ACHN (cell line): ENCODE results near the gene VKORC1L1.
"Not testable (repeated sequence)": the region's sequence is repeated elsewhere in the genome, so short reads cannot be mapped to it uniquely, and the experiment has no call there.

Source experiments
- DNase-seq: peaks from one replicate; pipeline ENCODE4 v3.0.0-alpha.2; 2015
- in situ Hi-C: cut with HindIII; loops from 2 replicates; pipeline ENCODE4 v1.10.0; 2017; ENCODE audit warnings: low sequenced_read_pairs, low pct_ligation_motif_present, low pct_unique_long_range_greater_than_20kb

Gene VKORC1L1

DNA sequence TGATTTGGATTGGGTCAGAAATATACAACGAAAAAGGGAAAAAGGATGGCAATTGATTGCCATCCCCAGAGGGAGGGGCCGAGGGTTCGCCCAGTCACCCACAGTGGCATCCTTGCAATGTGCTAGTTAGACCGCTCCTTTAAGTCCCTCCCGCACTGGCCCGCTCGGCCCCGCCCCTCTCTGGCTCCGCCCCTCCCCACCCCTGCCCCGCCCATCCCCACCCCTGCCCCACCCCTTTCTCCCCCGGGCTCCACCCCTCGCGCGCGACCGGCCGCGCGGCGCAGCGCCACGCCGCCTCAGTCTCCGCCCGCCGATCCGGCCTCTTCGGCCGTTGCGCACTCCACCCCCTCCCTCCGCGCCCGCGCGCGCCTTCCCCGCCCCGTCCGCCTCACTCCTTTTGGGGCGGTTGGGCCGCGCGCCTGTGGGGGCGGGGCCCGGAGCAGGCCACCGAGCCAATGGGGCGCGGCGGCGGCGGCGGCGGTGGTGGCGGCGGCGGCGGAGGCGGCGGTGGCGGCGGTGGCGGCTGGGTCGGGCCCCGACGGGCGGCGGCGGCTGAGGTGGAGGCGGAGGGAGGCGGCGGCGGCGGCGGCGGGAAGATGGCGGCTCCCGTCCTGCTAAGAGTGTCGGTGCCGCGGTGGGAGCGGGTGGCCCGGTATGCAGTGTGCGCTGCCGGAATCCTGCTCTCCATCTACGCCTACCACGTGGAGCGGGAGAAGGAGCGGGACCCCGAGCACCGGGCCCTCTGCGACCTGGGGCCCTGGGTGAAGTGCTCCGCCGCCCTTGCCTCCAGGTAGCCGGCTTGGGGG lies at the start of gene VKORC1L1:
VKORC1L1 (plus strand) TSS at position 299 of the 806 bp plus-strand sequence; CDS start at position 597, 298 bp downstream.
- in situ Hi-C loops = no loop called here
- DNase-seq = peak; percentile 98

GRCh38 chr7:65827366-65827765 lies 45.5 kb upstream of the VKORC1L1 start:
- DNase-seq = no peak
- in situ Hi-C loops = no loop called here

DNA sequence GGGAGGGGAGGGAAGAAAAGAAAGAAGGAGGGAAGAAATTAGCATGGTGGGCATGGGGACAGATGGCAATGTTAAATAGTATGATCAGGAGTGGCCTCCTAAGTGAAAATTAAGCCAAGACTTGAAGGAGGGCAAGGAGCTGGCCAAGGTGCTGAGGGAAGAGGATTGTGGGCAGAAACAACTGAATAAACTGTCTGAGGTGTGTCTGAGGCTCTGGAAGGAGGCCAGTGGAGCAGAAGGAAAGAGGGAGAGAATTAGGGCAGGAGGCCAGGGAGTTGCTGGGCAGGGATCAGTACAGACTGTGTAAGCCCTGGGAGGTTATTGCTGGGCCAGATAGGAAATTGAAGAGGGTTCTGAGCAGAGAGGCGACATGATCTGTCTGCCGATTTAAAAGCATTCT lies 40.6 kb upstream of the VKORC1L1 start:
- DNase-seq = peak; percentile 49
- in situ Hi-C loops = no loop called here

GRCh38 chr7:65836684-65837083 lies 36.2 kb upstream of the VKORC1L1 start:
- DNase-seq, in situ Hi-C loops: not testable (repeated sequence)

DNA sequence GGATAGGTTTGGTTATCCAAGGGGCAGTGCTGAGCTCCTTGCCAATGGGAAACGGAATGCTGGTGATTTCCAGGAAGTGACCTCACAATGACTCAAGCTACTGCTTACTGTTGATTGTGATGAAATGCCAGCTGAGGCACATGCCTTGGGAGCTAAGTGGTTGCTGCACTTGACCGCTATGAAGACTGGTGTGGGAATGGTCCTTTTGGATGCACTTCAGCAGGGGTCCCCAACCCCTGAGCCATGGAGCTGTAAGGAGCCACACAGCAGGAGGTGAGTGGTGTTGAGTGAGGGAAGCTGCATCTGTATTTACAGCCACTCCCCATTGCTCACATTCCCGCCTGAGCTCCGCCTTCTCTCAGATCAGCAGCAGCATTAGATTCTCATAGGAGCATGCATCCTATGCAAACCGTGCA lies 35.3 kb upstream of the VKORC1L1 start:
- in situ Hi-C loops, DNase-seq: not testable (repeated sequence)

DNA sequence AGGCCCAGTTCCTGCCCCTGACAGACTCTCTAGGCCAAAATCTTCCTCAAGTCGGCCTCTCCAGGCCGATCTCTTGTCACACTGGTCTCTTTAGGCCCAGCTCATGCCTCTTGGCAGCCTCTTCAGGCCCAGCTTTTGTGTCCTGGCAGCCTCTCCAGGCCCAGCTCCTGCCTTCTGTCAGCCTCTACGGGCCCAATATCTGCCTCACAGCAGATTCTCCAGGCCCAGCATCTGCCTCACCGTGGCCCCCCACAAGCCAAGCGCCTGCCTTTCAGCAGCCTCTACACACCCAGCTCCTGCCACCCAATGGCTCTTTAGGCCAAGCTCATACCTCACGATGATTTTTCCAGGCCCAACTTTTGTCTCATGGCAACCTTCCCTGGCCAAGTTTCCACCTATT lies 33.0 kb upstream of the VKORC1L1 start:
- in situ Hi-C loops = no loop called here

GRCh38 chr7:65840446-65840845 lies 32.4 kb upstream of the VKORC1L1 start:
- DNase-seq = no peak
- in situ Hi-C loops = no loop called here

More for the DNA sequence above, 33.0 kb upstream of the VKORC1L1 start:
- no peak for DNase-seq

- DNase-seq, in situ Hi-C loops: not testable (repeated sequence)
These were observed 29.3 kb upstream of the VKORC1L1 start for GRCh38 chr7:65843616-65844015.

GRCh38 chr7:65846008-65846570 lies 26.8 kb upstream of the VKORC1L1 start:
- in situ Hi-C loops = no loop called here
- DNase-seq = no peak

GRCh38 chr7:65853426-65853825 lies 19.4 kb upstream of the VKORC1L1 start:
- in situ Hi-C loops, DNase-seq: not testable (repeated sequence)

DNA sequence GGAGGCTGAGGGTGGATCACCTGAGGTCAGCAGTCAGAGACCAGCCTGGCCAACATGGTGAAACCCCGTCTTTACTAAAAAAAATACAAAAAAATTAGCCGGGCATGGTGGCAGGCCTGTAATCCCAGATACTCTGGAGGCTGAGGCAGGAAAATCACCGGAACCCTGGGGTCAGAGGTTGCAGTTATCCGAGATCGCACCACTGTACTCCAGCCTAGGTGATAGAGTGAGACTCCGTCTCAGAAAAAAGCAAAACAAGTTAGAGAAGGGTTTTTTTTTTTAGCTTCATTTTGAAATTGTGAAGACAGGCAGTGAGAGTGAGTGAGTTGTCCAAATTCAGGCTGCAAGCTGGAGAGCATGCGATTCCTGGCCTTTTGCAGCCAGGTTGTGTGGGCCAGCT lies 19.0 kb upstream of the VKORC1L1 start:
- DNase-seq, in situ Hi-C loops: not testable (repeated sequence)

GRCh38 chr7:65857321-65857894 lies 15.5 kb upstream of the VKORC1L1 start:
- DNase-seq, in situ Hi-C loops: not testable (repeated sequence)

GRCh38 chr7:65858660-65859059 lies 14.2 kb upstream of the VKORC1L1 start:
- in situ Hi-C loops, DNase-seq: not testable (repeated sequence)

DNA sequence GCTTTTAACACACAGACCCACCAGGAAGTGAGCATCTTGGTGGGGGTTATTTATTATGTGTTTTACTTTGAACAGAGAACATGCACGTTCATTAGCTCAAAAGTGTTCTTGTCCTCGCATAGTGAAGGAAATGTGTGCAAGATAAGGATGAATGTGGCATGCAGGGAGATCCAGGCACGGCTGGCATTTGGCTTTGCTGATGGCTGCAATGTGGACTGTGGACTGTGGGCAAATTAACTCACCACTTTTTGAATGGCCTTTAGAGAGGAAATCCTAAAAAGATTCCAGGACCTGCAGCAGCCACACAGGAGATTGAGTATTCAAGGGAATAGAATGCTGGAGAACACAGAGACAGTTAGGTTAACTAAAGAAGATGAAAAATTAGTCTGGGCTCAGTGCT lies 6.6 kb upstream of the VKORC1L1 start:
- DNase-seq, in situ Hi-C loops: not testable (repeated sequence)

GRCh38 chr7:65867681-65868080 lies 5.2 kb upstream of the VKORC1L1 start:
- DNase-seq, in situ Hi-C loops: not testable (repeated sequence)

DNA sequence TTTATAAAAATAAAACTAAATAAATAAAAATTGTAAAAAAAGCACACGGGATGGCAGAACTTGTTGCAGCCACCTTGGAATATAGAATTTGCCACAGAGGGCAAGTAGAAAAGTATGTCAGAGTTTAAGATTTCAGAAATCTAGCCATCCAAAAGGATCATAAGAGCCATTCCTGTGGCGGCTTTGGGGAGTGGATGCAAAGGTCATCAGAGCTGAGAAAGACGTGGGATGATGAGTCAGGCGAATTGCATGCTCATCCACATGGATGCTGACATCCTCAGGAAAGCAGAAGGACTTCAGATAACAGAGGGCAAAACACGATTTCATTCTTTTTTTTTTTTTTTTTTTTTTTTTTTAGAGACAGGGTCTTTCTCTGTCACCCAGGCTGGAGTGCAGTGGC lies 3.6 kb upstream of the VKORC1L1 start:
- DNase-seq = peak; percentile 85
- in situ Hi-C loops = not testable (repeated sequence)

- in situ Hi-C loops, DNase-seq: not testable (repeated sequence)
These were observed 1.4 kb upstream of the VKORC1L1 start for GRCh38 chr7:65871451-65871850.

- in situ Hi-C loops = not testable (repeated sequence)
- peak; percentile 18 for DNase-seq
These were observed 814 bp downstream of the VKORC1L1 start for GRCh38 chr7:65873582-65874193.

DNA sequence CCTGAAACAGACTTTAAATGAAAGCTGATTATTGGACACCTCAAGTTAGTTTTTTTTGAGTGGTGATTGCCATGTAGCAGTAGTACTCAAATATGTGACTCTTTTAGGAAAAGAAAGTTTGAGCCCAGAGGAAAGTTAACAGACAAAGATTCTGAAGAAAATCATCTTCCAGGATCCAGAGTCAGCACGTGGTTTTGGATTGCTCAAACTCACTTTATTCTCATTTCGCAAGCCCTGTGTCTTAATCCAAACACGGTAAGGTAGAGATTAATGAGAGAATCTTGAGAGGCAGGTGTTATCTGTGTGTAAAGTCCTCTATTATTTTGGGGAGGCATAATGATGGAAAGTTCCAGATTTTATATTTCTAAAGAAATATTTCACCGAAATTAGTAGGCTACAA lies 2.8 kb downstream of the VKORC1L1 start:
- in situ Hi-C loops = not testable (repeated sequence)

More for the DNA sequence above, 2.8 kb downstream of the VKORC1L1 start:
- not testable (repeated sequence) for DNase-seq
